IPS DF 4.7 (cell line): ENCODE measurements around the gene CRISPLD2.
"Not testable (repeated sequence)": the region's sequence is repeated elsewhere in the genome, so short reads cannot be mapped to it uniquely, and the experiment has no call there.

Source experiments
- DNase-seq: peaks from one replicate; pipeline ENCODE4 v3.0.0-alpha.2; 2013; ENCODE audit warnings: low spot score; ENCODE audit errors: extremely low read depth

Gene CRISPLD2

DNA sequence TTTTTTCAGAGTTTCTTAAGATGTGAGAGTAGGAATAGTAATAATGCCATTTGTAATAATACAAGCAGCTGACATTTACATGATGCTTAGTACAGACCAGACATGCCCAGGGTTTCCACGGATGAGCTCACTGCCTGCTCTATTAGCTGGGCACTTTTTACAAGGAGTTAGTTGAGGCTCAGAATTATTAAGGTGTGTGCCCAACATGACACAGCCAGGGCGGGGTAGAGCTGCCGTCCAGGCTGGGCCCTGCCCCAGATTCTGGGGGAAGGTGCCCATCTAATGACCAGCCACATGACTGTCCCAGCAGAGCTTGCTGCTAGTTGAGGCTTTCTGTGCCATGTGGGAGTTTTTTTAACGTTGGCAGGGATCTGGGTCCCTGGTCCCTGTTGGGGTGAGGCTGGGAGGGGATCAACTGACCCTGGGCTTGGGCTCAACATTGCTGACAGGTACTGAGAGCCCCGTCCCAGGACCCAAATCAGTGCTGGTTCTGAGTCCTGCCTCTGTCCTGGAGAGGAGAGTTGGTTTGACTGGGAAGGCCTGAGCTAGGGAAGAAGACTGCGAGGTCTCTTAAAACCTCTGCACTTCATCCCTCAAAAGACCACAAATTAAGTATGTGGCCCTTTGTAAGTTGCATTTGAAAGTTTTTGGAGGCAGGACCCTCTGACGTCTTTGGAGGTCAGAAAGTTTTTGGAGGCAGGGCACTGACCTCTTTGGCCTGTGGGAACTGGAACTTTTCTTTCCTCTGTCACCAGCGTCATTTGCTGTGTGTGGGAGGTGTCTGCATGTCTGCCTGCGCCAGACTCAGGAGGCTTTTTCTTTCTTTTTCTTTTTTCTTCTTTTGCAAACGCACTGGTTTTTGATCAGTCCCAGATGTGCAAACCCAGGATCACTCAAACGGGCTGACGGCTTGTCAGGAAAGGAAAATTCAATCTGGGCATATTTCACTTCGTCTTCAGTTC is 2.2 kb downstream of the CRISPLD2 start:
- DNase-seq: no peak

DNA sequence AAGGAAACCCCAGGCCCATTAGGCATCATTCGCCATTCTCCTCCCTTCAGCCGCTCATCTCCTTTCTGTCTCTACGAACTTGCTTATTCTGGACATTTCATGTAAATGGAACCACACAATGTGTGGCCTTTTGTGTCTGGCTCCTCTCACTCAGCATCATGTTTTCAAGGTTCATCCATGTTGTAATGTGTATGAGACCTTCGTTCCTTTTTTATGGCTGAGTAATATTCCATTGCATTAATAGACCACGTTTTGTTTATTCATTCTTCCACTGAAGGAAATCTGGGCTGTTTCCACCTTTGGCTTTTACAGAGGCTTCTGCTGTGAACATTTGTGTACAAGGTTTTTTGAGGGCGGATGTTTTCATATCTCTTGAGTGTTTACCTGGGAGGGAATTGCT is 3.2 kb downstream of the CRISPLD2 start:
- DNase-seq: no peak

DNA sequence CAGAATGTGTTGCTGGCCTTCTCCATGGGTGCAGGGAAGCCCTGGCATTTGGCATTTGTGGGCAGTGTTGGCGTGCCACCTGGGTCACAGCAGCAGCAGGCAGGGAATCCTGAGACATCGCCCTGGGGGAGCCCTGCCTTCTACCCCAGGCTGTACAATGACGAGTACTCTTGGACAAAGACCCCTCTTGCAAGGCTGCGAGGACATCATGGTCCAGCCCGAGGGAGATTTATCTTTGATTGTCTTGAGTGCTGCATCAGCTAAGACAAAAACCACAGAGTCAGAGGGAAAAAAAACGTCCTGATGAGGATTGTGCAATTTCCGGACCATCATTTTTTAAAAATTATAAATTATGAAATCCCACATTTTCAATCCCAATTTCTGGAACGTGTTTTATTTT is 3.7 kb downstream of the CRISPLD2 start:
- no peak for DNase-seq

DNA sequence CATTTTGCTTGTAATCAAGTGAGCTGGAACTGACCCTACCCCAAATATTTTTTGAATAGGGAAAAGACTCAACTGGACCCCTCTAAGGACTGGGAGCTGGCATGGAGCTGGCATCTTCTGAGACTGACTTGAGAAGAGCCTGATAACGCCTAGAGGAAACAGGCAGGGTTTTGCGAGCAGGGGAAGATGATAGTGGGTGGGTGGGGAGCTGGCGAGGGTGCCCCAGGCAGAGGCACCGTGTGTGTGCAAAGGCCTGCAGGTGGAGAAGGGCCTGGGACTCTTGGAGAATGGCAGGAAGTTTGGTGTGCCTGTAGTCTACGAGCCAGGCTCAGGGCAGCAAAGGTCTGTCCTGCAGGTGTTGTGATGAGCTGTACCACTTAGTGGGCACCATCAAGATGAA is 4.1 kb downstream of the CRISPLD2 start:
- DNase-seq: no peak

DNA sequence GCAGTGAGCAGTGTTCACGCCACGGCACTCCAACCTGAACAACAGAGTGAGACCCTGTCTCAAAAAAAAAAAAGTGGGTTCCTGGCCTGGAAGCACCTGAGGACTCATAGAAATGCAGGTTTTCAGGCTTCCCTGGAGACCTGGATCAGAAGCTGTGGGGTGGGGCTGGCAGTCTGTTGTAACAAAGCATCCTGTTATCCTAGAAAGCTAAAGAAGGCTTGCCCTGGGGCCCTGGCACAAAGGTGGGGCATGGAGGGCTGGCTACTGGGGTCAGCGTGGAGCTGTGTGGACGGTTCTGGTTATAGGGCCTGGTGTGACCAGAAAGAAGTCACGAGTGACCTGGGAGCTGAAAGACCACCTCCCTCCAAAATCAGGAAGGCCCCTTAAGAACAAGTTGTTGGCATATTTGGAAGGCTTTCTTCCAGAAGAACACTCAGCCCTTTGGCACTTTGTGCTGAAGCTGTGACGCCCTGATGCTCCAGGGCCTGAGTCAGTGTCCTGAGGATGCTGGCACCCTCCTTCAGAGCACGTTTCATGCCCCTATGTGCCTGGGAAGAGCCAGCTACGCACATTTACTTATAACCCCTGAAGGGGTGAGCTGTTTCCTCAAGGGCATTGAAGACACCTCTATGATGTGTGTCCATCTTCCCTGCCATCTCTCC is 6.2 kb downstream of the CRISPLD2 start:
- DNase-seq: no peak

DNA sequence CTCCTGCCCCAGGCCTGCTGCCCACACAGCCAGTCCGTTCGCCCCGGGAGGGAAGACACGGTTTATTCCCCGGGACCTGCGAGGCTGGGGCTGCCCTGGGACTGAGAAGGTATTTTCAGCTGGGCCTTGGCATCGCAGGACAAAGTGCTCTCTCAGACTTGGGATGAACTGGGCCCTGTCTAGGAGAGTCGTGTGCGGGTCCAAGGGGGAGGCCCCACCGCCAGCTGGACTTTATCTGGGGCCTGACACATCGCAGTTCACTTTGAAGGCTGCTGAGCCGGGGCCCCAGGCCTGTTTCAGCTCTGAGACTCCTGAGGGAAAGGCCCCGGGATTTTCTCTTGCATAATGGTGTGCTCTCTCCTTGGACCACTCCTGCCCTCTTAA is 6.8 kb downstream of the CRISPLD2 start:
- DNase-seq: no peak

DNA sequence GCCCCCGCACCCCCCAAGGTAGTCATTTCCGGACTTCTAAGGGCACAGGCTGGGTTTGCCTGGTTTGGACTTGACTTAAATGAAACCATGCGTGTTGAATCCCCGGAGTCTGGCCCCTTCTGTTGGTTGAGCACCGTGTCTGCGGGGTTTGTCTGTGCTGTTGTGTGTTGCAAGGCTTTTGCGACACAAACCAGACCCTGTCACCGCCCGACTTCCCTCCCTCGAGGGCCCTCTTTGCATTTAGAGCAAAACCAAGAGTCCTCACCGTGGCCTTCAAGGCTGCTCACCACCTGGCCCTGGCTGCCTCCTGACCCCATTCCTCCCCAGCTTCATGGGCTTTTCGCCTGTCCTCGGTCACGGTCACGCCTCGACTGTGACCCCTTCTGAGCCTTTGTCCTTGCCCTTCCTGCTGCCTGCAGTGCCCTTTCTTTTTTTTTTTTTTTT is 7.4 kb downstream of the CRISPLD2 start:
- DNase-seq: no peak

DNA sequence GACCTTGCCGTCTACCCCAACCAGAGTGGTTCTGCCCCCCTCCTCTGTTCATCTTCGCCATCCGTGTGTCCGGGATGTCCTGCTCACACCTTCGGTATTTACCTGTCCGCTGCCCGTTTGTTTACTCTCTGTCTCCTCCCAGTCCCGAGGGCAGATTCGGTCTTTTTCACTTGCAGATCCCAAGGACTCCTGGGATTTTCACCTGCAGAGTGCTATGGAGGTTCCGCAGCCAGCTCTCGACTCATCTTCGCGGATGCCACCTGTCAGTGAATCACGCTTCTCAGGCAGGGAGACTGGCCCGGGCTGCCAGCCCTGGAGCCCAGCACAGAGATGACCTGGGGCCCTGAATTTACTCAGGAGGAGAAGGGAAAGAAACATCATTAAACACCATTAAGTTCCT is 8.1 kb downstream of the CRISPLD2 start:
- DNase-seq: no peak

DNA sequence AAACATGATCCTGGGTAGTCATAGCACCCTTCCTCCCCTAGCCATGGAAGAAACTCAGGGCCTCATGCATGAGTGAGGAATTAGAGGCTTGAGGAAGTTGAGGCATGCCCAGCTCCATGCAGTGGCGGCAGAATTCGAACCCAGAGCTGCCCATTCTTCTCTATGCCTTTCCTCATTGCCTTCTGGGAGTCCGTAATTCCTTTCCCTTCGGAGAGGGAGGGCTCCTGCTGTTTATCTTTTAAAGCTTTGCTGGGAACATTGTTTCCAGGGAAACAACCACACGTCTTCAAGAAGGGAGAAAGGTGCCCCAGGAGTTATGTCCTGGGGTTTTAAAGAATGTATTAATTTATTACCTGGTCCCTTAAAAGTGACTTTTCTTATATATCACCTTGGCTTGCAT is 8.5 kb downstream of the CRISPLD2 start:
- no peak for DNase-seq

DNA sequence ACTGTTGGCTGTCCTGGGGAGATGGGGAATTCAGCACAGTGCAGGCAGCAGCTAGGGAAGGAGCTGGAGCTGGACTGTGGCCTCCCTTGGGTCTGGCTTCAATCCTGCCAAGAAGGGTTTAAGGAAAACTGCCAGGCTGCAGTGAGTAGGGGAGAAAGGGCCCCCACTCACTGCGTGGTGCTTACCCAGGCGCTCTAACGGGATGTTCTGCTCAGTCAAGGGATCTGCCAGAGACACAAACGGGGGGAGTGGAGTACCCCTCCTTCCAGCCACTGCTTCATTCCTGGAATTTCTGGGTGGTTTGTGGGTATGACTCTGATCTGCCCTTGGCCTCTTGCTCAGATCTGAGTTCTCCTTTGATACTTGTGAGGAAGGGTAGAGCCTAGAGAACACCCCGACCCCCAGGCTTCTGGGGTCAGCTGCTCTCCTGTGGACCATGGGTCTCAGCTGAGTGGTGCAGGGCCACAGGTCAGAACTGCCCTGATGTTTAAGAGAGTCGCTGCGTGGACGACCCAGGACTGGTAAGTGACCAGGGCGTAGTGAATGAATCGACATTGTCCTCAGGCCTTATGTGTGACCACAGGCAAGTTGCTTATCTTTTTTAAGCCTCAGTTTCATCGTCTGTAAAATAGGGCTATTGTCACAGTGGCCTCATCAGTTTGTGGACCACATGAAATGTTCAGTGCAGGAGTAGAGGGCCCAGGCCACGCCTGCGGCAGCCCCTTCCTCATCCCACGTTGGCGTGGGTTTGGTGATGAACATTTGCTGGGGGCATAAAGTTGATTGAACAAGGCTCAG is 9.6 kb downstream of the CRISPLD2 start:
- no peak for DNase-seq

DNA sequence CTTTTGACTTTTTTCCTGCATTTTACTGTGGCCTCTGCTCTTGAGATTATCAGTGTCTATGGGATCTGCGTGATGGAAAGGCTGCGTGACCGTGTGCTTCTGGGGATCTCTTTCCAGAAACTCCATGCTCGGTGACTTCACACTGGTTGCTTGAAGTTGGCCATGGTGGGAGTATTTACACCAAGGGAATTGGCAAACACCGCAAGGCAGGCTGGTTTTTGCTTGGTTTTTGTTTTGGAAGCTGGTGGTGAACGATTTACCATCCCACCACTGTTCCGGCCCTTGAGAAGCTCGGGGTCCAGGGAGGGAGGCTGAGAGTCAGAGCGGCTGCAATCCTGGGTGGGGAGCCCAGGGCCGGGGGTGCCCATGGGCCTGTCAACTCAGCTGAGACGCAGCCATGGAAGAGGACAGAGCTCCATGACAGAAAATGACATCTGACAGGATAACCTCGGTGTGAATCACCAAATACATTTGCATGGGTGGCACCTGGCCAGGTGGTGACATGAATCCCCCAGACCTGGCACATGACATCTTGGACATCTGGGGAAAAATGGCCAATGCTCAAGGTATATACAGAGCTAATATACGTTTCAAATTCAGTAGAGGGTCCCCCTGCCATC is 11.1 kb downstream of the CRISPLD2 start:
- DNase-seq: no peak

DNA sequence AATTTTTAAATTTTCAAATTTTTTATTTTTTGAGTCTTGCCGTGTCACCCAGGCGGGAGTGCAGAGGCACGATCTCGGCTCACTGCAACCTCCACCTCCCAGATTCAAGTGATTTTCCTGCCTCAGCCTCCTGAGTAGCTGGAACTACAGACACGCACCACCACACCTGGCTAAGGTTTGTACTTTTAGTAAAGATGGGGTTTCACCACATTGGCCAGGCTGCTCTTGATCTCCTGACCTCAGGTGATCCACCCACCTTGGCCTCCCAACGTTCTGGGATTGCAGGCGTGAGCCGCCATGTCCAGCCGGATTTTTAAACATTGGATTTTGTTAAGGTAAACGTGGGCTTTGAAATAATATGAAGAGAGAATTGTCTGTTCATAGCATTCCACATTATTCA is 11.9 kb downstream of the CRISPLD2 start:
- not testable (repeated sequence) for DNase-seq

DNA sequence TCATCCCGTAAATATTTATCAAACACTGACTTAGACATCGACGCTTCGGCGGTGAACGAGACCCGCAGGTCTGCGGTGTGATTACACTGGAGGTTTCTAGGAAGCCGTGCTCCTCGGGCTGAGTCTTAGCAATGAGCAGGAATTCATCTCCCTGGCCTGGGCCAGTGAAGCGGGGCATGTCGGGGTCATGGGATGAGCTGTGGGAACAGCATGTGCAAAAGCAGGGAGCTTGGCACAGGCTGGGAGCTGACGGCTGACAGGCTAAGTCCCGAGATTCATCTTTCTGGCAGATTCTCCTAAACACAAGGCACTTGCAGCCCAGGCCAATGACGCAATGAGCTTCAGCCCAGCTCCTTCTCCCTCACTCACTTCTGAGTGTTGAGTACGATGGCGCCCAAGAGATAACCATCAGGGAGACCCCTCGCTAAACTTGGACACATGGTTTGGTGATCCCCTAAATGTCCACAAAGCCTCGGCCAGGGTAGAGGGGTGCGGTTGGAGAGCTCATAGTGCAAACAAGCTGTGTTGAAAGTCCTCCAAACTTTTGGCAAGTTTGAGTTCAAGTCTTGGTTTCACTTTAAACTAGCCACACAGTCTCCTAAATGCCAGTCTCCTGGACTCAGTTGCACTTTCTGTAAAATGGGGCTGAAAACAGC is 12.8 kb downstream of the CRISPLD2 start:
- DNase-seq: no peak

DNA sequence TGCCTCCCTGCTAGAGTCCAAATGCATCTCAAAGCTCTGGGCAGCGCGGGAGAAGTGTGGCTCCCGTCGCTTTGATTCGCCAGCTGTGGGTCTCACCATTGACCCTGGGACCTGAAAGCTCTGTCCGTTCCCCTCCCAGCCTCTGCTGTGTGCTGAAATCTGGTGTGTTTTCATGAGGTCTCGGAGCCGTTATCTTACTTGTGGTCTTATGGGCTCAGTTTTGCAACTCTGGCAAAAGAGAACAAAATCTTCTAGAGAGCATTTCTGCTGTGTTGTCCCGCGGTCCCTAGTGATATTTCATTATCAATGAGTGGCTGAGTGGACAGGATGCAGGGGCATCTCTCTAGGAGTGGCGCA is 13.3 kb downstream of the CRISPLD2 start:
- no peak for DNase-seq

DNA sequence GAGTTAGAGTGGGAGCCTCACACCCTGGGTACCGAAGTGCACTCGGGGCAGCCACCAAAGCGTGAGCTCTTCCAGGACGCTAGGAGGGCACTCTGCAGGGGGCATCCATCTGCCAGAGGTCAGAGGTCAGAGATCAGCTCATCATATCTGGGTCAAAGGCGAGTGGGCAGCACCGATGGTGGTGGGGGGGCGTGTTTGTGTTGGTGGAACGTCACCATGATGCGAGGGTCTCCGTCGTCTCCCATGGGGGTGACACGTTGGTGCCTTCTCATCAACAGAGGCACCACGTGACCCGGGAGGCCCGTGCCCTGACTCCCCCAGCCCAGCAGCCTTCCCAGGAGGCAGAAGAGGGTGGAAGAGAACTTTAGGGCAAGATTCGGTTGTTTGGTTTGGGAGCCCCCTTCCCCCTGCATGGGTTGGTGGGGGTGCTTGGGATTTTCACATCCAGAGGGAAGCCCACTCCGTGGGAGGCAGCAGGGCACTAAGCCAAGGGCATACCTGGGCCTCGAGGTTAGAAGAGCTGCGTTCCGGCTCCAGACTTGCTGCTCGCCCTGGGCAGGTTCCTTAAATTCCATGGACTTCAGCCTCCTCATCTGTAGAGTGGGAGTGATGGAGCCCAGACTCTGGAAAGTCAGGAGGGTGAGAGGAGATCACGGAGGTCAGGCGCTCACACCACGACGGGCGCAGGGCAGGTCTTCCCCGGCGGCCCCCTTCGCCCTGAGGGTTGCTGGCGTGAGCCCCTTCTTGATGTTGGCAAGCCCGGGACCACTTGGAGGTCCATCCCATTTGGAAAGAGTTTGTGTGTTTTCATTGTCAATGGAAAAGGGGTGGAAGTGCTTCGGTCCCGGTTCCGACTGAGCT is 14.0 kb downstream of the CRISPLD2 start:
- no peak for DNase-seq

DNA sequence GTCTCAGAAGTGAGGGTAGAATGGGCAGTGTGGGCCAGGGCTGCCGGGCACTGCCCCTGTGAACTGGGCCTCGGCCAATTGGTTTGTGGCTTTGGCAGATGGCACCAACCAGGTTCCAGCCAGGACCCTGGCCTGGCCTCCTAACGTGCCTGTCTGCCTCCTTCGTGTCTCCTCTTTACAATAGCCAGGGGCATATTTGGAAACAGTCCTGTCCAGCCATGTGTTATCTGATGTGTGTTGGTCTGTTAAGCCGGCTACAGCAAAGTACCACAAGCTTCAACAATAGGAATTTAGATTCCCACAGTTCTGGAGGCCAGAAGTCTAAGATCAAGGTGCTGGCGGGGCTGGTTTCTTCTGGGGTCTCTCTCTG is 14.6 kb downstream of the CRISPLD2 start:
- DNase-seq: no peak

DNA sequence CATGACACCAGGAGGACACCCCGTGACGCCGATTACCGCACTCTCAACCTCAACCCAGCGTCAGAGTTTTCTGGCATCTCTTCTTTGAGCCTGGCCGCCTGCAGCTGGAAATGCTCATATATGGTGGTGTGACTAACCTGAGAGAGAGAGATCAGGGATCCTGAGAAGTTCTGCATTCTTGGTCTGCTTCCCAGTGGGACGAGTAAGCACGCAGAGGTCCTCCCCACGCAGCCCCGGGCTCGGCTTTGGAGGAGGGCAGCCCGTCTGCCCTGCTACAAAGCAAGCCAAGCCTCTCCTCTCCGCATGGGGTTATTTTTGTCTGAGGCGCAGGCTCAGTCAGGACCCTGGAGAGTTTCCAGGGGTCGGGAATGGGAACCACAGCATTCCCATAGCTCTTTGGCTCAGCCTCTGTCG is 16.5 kb downstream of the CRISPLD2 start:
- no peak for DNase-seq

DNA sequence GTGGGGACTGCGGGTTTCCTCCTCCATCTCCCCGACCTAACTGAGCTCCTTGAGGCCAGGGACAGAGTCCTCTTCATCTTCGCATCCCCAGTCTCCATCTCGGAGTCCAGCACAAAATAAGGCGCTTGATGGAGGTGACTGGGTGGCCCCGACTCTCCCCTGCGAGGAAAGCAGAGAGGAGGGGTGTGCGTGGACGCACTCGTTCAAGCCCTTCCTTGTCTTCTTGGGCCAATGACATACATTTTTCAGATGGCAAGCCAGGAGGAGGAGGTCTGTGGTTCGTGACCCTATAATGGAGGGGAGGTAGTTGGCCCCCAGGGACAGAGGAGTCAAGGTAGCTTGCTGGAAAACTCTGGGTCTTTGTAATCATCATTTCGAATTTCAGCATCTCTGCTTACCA is 17.2 kb downstream of the CRISPLD2 start:
- no peak for DNase-seq

DNA sequence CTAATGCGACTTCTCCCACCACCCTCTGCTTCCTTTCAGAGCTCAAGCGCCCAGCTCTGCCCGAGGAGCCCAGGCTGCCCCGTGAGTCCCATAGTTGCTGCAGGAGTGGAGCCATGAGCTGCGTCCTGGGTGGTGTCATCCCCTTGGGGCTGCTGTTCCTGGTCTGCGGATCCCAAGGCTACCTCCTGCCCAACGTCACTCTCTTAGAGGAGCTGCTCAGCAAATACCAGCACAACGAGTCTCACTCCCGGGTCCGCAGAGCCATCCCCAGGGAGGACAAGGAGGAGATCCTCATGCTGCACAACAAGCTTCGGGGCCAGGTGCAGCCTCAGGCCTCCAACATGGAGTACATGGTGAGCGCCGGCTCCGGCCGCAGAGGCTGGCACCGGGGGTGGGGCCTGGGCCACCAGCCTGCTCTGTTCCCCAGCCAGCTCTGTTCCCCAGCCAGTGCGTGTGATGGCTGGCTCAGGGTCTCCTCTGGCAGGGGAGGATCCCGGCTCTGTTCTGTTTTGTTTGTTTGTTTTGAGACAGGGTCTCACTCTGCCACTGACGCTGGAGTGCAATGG is 18.7 kb downstream of the CRISPLD2 start:
- no peak for DNase-seq

DNA sequence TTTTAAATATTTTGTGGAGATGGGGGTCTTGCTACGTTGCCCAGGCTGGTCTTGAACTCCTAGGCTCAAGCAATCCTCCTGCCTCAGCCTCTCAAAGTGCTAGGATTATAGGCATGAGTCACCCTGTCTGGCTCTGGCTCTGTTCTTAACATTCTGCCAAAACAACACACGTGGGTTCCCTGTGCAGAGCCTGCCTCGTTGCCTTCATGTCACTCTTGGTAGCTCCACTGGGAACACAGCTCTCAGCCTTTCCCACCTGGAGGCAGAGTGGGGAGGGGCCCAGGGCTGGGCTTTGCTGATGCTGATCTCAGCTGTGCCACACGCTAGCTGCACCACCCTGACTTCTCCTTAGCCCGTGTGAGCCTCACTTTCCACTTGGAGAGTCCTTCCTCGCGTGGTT is 19.3 kb downstream of the CRISPLD2 start:
- DNase-seq: no peak
